GM10266 (cell line): Measurements from ENCODE around the gene GFY.
"Not testable (repeated sequence)": the region's sequence is repeated elsewhere in the genome, so short reads cannot be mapped to it uniquely, and the experiment has no call there.

Source experiments
- DNase-seq: peaks from one replicate; pipeline ENCODE4 v3.0.0; 2012; ENCODE audit errors: extremely low spot score
- TF ChIP-seq, protein P1 (sequence below): IDR thresholded peaks from 2 replicates; pipeline ENCODE4 v1.5.1; 2012; ENCODE audit warnings: mild to moderate bottlenecking, low read depth; ENCODE audit not compliant: control insufficient read depth, insufficient read depth; ENCODE audit errors: missing control alignments

Gene GFY

DNA sequence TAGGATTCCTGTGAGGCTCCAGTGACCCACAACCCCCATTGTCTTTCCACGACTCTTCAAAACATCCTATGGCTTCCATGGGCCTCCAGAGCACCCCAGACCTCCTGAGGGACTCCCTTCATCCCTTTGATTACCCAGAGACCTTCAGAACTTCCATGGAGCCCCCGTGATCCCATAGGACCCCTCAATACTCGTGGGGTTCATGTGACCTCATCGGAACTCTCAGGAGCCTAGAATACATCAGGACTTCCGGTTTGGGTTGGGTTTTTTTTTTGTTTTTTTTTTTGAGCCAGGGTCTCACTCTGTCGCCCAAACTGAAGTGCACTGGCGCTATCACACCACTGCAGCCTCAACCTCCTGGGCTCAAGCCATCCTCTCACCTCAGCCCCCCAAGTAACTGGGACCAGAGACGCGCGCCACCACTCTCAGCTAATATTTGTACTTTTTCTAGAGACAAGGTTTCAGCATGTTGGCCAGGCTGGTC is 28.6 kb downstream of the GFY start:
- TF ChIP-seq, protein P1, sequence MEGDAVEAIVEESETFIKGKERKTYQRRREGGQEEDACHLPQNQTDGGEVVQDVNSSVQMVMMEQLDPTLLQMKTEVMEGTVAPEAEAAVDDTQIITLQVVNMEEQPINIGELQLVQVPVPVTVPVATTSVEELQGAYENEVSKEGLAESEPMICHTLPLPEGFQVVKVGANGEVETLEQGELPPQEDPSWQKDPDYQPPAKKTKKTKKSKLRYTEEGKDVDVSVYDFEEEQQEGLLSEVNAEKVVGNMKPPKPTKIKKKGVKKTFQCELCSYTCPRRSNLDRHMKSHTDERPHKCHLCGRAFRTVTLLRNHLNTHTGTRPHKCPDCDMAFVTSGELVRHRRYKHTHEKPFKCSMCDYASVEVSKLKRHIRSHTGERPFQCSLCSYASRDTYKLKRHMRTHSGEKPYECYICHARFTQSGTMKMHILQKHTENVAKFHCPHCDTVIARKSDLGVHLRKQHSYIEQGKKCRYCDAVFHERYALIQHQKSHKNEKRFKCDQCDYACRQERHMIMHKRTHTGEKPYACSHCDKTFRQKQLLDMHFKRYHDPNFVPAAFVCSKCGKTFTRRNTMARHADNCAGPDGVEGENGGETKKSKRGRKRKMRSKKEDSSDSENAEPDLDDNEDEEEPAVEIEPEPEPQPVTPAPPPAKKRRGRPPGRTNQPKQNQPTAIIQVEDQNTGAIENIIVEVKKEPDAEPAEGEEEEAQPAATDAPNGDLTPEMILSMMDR = no peak
- DNase-seq = no peak

DNA sequence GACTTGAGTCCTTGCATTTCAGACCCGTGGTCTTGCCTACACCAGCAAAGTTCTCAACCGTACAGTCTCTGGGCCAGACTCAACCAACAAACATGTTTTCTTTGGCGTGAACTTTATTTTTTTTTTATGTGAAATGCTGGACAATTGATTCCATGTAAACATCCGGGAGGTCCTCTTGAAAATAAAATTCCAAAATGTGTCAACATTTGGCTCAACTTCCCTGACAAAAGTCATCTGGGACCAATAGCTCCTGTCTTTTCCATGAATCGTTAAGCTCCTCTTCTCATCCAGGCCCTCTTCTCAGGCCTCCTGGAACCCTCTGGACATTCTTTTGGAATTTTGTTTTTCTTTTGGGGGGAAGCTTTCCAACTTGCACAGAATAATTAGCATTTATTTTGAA is 30.6 kb downstream of the GFY start:
- no peak for DNase-seq
- TF ChIP-seq, protein P1 = no peak

DNA sequence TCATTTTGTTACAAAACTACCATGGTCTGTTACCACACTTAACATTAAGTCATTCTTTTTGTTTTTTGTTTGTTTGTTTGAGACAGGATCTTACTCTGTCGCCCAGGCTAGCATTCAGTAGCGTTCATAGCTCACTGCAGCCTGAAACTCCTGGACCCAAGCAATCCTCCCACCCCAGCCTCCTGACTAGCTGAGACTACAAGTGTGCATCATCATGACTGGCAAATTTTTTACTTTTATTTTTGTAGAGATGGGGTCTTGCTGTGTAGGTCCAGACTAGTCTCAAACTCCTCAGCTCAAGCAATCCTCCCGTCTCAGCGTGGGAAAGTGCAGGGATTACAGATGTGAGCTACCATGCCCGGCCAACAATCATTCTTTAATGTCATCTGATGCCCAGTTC is 31.1 kb downstream of the GFY start:
- DNase-seq = no peak
- TF ChIP-seq, protein P1 = no peak

DNA sequence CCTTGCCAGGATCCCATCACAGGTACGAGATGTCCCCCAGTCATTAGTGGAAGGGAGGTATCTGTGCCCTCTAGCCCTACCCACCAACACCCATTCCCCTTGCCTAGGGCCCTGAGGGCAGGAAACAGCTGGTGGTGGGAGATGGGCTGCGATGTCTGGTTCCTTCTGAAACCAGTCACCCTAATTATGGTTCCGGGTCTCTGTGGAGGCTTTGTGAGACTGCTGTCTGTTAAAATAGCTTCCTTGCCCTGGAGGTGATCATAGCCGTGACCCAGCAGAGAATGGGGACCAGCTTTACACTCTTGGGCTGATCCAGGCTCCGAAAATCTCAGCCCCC is 33.3 kb downstream of the GFY start:
- no peak for DNase-seq
- TF ChIP-seq, protein P1 = no peak

DNA sequence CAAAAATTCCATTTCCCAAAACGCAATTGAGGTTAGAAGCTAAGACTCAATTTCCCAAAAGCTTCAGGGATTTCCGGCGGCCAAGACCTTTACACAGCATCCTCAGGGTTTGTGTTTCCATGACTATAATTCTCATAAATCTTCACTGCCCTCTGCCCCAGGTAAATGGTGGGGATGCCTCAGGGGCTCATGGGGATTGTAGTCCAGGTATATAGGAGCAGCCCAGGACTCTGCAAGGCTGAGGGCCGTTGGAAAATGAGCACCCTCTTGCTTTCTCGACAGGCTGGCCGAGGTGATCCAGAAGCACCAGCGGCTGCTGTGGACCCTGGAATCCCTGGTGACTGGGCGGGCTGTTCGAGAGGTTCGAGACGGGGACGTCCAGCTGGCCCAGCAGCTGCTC is 34.2 kb downstream of the GFY start:
- TF ChIP-seq, protein P1 = no peak
- no peak for DNase-seq

DNA sequence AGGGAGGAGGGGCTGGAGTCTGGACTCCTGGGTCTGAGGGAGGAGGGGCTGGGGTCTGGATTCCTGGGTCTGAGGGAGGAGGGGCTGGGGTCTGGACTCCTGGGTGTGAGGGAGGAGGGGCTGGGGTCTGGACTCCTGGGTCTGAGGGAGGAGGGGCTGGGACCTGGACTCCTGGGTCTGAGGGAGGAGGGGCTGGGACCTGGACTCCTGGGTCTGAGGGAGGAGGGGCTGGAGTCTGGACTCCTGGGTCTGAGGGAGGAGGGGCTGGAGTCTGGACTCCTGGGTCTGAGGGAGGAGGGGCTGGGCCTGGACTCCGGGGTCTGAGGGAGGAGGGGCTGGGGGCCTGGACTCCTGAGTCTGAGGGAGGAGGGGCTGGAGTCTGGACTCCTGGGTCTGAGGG is 35.9 kb downstream of the GFY start:
- DNase-seq = not testable (repeated sequence)

DNA sequence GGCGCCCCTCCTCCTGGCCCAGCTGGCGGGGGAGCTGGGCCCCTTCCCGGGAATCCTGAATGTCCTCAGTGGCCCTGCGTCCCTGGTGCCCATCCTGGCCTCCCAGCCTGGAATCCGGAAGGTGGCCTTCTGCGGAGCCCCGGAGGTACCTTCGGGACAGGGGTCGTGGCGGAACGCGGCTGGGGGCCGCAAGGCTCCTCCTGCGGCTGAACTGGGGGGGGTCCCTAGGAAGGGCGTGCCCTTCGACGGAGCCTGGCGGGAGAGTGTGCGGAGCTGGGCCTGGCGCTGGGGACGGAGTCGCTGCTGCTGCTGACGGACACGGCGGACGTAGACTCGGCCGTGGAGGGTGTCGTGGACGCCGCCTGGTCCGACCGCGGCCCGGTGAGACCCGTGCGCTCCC is 36.5 kb downstream of the GFY start:
- no peak for DNase-seq
- TF ChIP-seq, protein P1 = no peak

DNA sequence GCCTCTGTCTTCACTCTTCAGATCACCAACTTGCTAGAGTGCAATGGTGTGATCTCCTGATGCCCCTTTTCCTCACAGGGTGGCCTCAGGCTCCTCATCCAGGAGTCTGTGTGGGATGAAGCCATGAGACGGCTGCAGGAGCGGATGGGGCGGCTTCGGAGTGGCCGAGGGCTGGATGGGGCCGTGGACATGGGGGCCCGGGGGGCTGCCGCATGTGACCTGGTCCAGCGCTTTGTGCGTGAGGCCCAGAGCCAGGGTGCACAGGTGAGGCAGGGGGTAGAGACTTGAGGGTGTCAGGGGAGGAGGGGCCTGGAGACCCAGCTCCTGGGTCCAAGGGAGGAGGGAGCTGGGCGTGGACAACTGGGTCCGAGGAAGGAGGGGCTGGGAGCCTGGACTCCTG is 37.3 kb downstream of the GFY start:
- no peak for DNase-seq
- TF ChIP-seq, protein P1 = no peak
